GM04504 (cell line): ENCODE data around the gene KIF26B.
A peak's percentile ranks its signal among the peaks of the same experiment; 100 is the strongest.

Source experiments
- DNase-seq: peaks from one replicate; pipeline ENCODE4 v3.0.0-alpha.2; 2012; ENCODE audit warnings: low read depth

The KIF26B gene

GRCh38 chr1:245241526-245242130 is 86.8 kb downstream of the KIF26B start:
- DNase-seq, result no peak

- DNase-seq, result no peak
Measured at GRCh38 chr1:245242989-245243388, 88.2 kb downstream of the KIF26B start.

GRCh38 chr1:245245021-245245667 is 90.4 kb downstream of the KIF26B start:
- DNase-seq, result no peak

GRCh38 chr1:245246433-245246832 is 91.6 kb downstream of the KIF26B start:
- DNase-seq, result no peak

GRCh38 chr1:245247356-245247755 is 92.6 kb downstream of the KIF26B start:
- DNase-seq, result no peak

GRCh38 chr1:245247801-245248200 is 93.0 kb downstream of the KIF26B start:
- no peak for DNase-seq

- DNase-seq, result no peak
Measured at GRCh38 chr1:245248231-245248731, 93.5 kb downstream of the KIF26B start.

GRCh38 chr1:245255783-245256182 is 101.0 kb downstream of the KIF26B start:
- no peak for DNase-seq

GRCh38 chr1:245256528-245256927 is 101.7 kb downstream of the KIF26B start:
- DNase-seq, result no peak

- no peak for DNase-seq
Measured at GRCh38 chr1:245258271-245258920, 103.6 kb downstream of the KIF26B start.

- DNase-seq, result no peak
Measured at GRCh38 chr1:245260110-245260882, 105.5 kb downstream of the KIF26B start.

- DNase-seq, result no peak
Measured at GRCh38 chr1:245260883-245261282, 106.1 kb downstream of the KIF26B start.

- no peak for DNase-seq
Measured at GRCh38 chr1:245261786-245262185, 107.0 kb downstream of the KIF26B start.

- DNase-seq, result peak; percentile 46
Measured at GRCh38 chr1:245263529-245264095, 108.8 kb downstream of the KIF26B start.

- DNase-seq, result no peak
Measured at GRCh38 chr1:245264226-245264625, 109.4 kb downstream of the KIF26B start.

- no peak for DNase-seq
Measured at GRCh38 chr1:245266105-245266504, 111.3 kb downstream of the KIF26B start.

GRCh38 chr1:245270063-245270462 is 115.3 kb downstream of the KIF26B start:
- no peak for DNase-seq

- DNase-seq, result no peak
Measured at GRCh38 chr1:245270972-245271371, 116.2 kb downstream of the KIF26B start.

- no peak for DNase-seq
Measured at GRCh38 chr1:245272676-245273075, 117.9 kb downstream of the KIF26B start.

- DNase-seq, result no peak
Measured at GRCh38 chr1:245276445-245276844, 121.7 kb downstream of the KIF26B start.

GRCh38 chr1:245277276-245277675 is 122.5 kb downstream of the KIF26B start:
- DNase-seq, result no peak

- DNase-seq, result no peak
Measured at GRCh38 chr1:245278846-245279245, 124.1 kb downstream of the KIF26B start.
